Measurements from ENCODE around the gene EVA1C.
"Not testable (repeated sequence)": the region's sequence is repeated elsewhere in the genome, so short reads cannot be mapped to it uniquely, and the experiment has no call there.

GRCh38 chr21:32531561-32531960, 119.1 kb downstream of the EVA1C start:
- TF ChIP-seq CTCF (IDR thresholded peaks at IDR 0.05); EZH2 (IDR thresholded peaks at IDR 0.05; ENCODE audit: borderline replicate concordance, insufficient read depth, low read depth, low read length, poor library complexity, severe bottlenecking): not testable (repeated sequence)
